KOPT-K1 (cell line): ENCODE measurements around the gene AXIN1.
"Not testable (repeated sequence)": the region's sequence is repeated elsewhere in the genome, so short reads cannot be mapped to it uniquely, and the experiment has no call there.

ENCODE experiments used
- H3K27ac ChIP-seq: fragments of 200-600 bp; sonication (generic); 2 replicates; pipeline ENCODE4 v1.5.1; 2016; ENCODE audit warnings: antibody characterized with exemption, mild to moderate bottlenecking, low read depth, low read length; ENCODE audit not compliant: poor library complexity, severe bottlenecking
- H3K36me3 ChIP-seq: fragments of 200-600 bp; sonication (generic); 2 replicates; pipeline ENCODE4 v1.5.1; 2017; ENCODE audit warnings: antibody characterized with exemption, mild to moderate bottlenecking, low read length, moderate library complexity; ENCODE audit not compliant: insufficient read depth
- H3K9me3 ChIP-seq: fragments of 200-600 bp; sonication (generic); 2 replicates; pipeline ENCODE4 v1.5.1; 2017; ENCODE audit warnings: antibody characterized with exemption, low read length, mild to moderate bottlenecking; ENCODE audit not compliant: insufficient read depth, poor library complexity, severe bottlenecking

Gene AXIN1

DNA sequence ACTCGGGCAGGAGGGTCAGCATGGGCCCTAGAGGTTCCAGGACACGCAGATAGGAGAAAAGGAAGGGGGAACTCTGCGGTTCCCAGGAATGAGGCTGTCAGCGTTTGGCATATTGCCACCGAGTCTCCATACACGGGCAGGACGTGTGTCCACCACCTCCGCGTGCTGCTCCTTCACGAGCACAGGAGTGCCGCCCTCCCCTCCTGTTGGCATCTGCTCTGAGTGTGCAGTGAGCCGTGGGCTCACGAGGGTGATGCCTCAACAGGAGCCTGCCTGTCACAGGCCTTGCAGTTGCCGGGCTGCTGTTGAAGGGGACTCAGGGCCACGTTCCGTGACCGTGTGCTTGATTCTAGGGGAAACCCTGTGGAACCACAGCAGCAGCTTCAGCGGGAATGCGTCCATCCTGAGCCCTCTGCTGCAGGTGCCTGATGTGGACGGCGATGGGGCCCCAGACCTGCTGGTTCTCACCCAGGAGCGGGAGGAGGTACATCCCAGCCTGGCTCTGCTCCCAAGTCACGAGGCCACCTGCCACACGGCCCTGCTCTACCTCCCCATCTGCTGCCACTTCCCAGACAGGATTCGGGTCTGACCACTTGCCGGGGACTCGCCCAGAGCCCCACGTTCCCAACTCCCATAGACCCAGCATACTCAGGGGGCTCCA, 91.4 kb downstream of the AXIN1 start:
- Histone ChIP-seq H3K9me3 (no peaks in the 10 kb centered on the region), H3K36me3 (peaks cover 25% of the 10 kb centered on the region; the same call in 1 of the 2 replicates), H3K27ac (no peak overlapping the region)

GRCh38 chr16:260326-260725, 92.2 kb downstream of the AXIN1 start:
- Histone ChIP-seq H3K27ac (no peak overlapping the region), H3K9me3 (no peaks in the 10 kb centered on the region), H3K36me3 (peaks cover 29% of the 10 kb centered on the region; the same call in 1 of the 2 replicates)

DNA sequence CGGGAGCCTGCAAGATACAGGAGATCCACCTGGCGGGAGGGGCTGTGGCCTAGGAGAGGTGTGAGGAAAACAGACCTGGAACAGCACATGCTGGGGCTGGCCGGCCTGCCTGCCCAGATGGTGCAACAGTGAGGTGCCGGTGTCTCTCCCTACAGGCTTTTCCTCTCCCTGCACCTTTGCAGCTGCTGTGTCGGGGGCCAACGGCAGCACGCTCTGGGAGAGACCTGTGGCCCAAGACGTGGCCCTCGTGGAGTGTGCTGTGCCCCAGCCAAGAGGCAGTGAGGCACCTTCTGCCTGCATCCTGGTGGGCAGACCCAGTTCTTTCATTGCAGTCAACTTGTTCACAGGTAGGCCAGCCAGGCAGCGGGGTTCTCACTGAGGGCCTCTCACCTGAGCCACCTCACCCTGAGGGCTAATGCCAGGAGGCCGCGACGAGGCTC, 92.7 kb downstream of the AXIN1 start:
- H3K27ac ChIP-seq: no peak overlapping the region
- H3K36me3 ChIP-seq: peaks cover 26% of the 10 kb centered on the region; the same call in 1 of the 2 replicates
- H3K9me3 ChIP-seq: no peaks in the 10 kb centered on the region

- Histone ChIP-seq H3K9me3 (no peaks in the 10 kb centered on the region), H3K36me3 (peaks cover 26% of the 10 kb centered on the region; the same call in 1 of the 2 replicates), H3K27ac (no peak overlapping the region)
Observed at GRCh38 chr16:259226-259625, 93.3 kb downstream of the AXIN1 start.

DNA sequence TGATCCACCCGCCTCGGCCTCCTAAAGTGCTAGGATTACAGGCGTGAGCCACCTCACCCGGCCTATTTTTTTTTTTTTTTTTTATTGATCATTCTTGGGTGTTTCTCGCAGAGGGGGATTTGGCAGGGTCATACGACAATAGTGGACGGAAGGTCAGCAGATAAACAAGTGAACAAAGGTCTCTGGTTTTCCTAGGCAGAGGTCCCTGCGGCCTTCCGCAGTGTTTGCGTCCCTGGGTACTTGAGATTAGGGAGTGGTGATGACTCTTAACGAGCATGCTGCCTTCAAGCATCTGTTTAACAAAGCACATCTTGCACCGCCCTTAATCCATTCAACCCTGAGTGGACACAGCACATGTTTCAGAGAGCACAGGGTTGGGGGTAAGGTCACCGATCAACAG, 94.4 kb downstream of the AXIN1 start:
- not testable (repeated sequence) for H3K27ac ChIP-seq, H3K9me3 ChIP-seq
- peaks cover 28% of the 10 kb centered on the region; the same call in 1 of the 2 replicates for H3K36me3 ChIP-seq

DNA sequence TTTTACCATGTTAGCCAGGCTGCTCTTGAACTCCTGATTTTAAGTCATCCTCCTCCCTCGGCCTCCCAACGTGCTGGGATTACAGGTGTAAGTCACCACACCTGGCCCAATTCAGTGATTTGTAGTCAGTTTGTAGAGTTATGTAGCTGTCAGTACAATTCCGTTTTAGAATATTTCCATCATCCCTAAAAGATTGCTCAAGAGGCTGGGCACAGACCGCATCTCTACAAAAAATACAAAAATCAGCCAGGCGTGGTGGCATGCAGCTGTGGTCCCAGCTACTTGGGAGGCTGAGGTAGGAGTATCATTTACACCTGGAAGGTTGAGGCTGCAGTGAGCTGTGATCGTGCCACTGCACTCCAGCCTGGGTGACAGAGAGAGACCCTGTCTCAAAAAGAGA, 97.3 kb downstream of the AXIN1 start:
- Histone ChIP-seq H3K36me3 (peaks cover 22% of the 10 kb centered on the region; the same call in 1 of the 2 replicates), H3K27ac (no peak overlapping the region), H3K9me3 (no peaks in the 10 kb centered on the region)

- no peak overlapping the region for H3K27ac ChIP-seq
- peaks cover 22% of the 10 kb centered on the region; the same call in 1 of the 2 replicates for H3K36me3 ChIP-seq
- H3K9me3 ChIP-seq: no peaks in the 10 kb centered on the region
Observed at GRCh38 chr16:254461-254860, 98.1 kb downstream of the AXIN1 start.

DNA sequence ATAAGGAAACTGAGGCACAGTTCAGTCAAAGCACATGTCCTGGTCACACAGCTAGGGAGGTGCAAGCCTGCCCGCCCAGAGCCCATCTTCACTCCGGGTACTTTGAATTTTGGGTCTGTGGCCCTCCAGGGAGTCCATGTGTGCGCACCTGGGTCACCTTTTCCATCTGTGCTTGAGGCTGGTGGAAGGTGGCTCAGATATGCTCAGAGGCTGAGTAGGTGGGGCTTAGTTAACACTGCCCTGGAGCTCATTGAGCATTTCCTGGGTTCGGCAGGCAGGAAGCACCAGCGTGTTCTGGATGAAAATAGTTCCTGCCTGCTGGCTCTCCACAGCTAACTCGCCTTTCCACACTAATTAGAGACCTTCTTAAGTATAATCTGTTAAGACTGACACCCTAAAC, 98.7 kb downstream of the AXIN1 start:
- Histone ChIP-seq H3K9me3 (no peaks in the 10 kb centered on the region), H3K36me3 (peaks cover 22% of the 10 kb centered on the region; the same call in 1 of the 2 replicates)

GRCh38 chr16:252366-253337, 99.9 kb downstream of the AXIN1 start:
- H3K9me3 ChIP-seq: no peaks in the 10 kb centered on the region
- H3K36me3 ChIP-seq: peaks cover 22% of the 10 kb centered on the region; the same call in 1 of the 2 replicates
- no peak overlapping the region for H3K27ac ChIP-seq

More for the DNA sequence above, 98.7 kb downstream of the AXIN1 start:
- H3K27ac ChIP-seq: no peak overlapping the region

DNA sequence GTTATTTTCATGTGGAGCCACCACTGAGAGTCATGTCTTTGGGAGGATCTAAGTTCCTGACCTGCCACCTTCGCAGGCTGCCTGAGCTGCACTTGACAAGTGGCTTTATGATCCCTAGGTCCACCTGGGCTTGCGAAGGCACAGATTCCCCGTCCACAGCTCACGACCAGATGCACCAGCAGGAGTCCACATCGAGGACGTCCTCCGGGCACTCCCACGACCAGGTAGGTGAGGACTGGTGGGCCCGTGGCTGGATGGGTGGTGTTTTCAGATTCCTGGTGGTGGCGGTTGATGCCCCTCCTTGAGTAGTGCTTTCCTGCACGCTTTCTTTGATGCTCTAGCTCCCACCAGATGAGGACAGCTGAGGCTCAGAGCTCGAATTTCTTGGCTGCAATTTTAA, 103.1 kb downstream of the AXIN1 start:
- Histone ChIP-seq H3K27ac (no peak overlapping the region), H3K36me3 (peaks cover 11% of the 10 kb centered on the region; the same call in 1 of the 2 replicates), H3K9me3 (no peaks in the 10 kb centered on the region)

DNA sequence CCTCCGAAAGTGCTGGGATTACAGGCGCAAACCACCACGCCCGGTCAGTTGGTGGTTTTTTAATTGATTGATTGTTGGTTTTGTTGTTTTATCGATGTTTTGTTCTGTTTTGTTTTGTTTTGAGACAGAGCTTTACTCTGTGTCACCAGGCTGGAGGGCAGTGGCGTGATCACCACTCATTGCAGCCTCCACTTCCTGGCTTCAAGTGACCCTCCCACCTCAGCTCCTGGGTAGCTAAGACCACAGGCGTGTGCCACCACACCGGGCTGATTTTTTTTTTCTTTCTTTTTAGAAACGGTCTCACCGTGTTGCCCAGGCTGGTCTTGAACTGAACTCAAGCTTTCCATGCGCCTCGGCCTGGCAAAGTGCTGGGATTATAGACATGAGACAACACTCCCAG, 105.5 kb downstream of the AXIN1 start:
- Histone ChIP-seq H3K27ac (no peak overlapping the region), H3K36me3 (no peaks in the 10 kb centered on the region), H3K9me3 (no peaks in the 10 kb centered on the region)

- Histone ChIP-seq H3K9me3 (no peaks in the 10 kb centered on the region), H3K27ac (no peak overlapping the region), H3K36me3 (no peaks in the 10 kb centered on the region)
Observed at GRCh38 chr16:245105-245504, 107.4 kb downstream of the AXIN1 start.

DNA sequence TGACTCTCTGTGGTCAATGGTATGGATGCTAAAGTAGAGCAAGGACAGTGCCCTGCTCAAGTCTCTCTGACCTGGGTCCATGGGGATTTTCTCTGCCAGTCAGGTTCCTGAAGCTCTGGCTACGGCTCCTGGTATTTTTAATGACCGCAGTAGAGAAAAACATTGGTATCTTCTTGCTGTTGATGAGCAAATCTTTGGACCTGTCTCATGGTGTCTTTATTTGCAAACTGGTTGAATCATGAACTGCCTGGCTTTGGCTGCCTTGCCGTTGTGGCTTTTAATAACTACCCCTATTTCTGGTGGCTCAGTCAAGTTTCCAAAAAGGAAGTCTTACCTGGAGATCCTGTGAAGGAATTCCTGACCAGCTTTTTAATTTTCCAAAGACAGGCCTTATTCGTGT, 109.2 kb downstream of the AXIN1 start:
- H3K36me3 ChIP-seq: no peaks in the 10 kb centered on the region
- H3K9me3 ChIP-seq: no peaks in the 10 kb centered on the region
- no peak overlapping the region for H3K27ac ChIP-seq

GRCh38 chr16:242281-242680, 110.2 kb downstream of the AXIN1 start:
- Histone ChIP-seq H3K9me3 (no peaks in the 10 kb centered on the region), H3K27ac (no peak overlapping the region), H3K36me3 (no peaks in the 10 kb centered on the region)

DNA sequence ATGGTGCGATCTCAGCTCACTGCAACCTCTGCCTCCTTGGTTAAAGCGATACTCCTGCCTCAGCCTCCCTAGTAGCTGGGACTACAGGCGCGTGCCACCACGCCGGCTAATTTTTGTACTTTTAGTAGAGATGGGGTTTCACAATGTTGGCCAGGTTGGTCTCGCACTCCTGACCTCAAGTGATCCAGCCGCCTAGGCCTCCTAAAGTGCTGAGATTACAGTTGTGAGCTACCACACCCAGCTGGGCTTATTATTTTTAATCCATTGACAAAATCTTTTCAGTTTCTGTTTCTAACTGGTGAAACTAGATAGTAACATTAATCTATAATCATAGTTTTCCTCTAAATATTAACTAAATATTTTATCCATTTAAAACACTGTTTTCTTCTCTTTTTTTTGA, 112.0 kb downstream of the AXIN1 start:
- no peaks in the 10 kb centered on the region for H3K36me3 ChIP-seq
- no peak overlapping the region for H3K27ac ChIP-seq
- H3K9me3 ChIP-seq: no peaks in the 10 kb centered on the region
